ENCODE measurements around the gene PSMC4. TPM values are rescaled to one million over a fixed set of nuclear protein-coding genes. Genes with fewer than 3 reads are reported as not detected.

The PSMC4 gene
- total and polyA plus RNA-seq, 4 donors: 37.7 to 66.8 (median 57.1) TPM

DNA sequence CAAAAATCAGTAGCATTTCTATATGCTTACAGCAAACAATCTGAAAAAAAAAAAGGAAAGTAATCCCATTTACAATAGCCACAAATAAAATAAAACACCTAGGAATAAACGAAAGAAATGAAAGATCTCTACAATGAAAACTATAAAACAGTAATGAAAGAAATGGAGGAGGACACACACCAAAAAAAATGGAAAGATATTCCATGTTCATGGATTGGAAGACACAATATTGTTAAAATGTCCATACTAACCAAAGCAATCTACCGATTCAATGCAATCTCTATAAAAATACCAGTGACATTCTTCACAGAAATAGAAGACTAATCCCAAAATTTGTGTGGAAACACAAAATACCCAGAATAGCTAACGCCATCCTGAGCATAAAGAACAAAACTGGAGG lies 41.2 kb upstream of the PSMC4 start:
- Histone ChIP-seq H3K4me1 (ENCODE audit: control insufficient read depth in 1 of 2, insufficient read depth in 2 of 2, low read length in 2 of 2) (no peaks in the 10 kb centered on the region), H3K27ac (ENCODE audit: low read depth in 1 of 2, low read length in 2 of 2) (no peak overlapping the region), H3K36me3 (ENCODE audit: control insufficient read depth in 1 of 2, insufficient read depth in 2 of 2, low read length in 1 of 2) (no peaks in the 10 kb centered on the region), H3K27me3 (ENCODE audit: control insufficient read depth in 1 of 2, insufficient read depth in 2 of 2, low read length in 1 of 2) (no peaks in the 10 kb centered on the region), H3K9me3 (ENCODE audit: control insufficient read depth, low read length) (no peaks in the 10 kb centered on the region), H3K4me3 (ENCODE audit: low read length in 2 of 2) (no peak overlapping the region)
- ATAC-seq (ENCODE audit: low FRiP score) (no peak), DNase-seq (no peak)
- intact Hi-C loops (cut with DNase I): no loop called here
- 81 to 88% methylated on average over 3 of the region's 3 CpGs for WGBS, 2 donors

DNA sequence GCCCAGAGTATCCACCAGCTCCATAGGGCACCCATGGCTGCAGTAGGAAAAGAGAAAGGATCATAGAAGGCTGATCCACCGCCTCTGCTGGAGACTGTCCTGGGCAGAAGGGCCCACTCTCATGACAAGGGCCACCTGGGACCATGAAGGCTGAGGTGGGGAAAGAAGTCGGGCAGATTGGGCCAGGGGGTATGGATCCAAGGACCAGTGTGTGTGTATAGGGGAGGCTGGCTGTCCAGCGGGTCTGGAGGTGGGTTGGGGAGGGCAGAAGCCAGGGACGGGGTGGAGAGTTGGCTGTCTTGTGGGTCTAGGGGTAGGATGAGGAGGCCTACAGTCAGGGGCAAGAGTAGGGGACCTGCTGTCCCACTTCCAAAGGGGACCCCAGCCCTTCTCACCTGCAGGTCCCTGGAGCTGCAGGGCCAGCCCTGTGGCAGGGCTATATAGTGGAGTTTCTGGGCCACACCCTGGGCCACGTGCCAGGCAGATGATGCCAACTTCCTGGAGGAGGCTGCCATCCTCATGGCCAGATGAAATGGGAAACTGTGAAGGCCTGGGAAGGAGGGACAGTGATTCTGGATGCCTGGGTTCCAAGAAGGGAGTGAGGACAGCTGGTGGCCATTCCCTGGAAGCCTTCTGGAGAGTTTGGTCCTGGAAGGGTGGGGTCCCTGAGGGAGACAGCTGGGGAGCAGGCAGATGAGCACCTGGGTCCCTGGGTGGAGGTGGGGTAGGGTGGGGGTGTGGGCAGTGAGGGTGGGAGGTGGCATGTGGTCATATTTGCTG lies 36.2 kb upstream of the PSMC4 start, which contains the start of gene FCGBP:
TSS of gene FCGBP (minus strand) at position 51 of the 780 bp plus-strand sequence.
- no peak within 1 kb of the TSS for H3K27ac ChIP-seq (ENCODE audit: low read depth in 1 of 2, low read length in 2 of 2)
- WGBS, 2 donors: 69 to 73% methylated on average over 4 to 5 of the region's 5 CpGs
- ATAC-seq (ENCODE audit: low FRiP score) (no peak), DNase-seq (no peak)
- intact Hi-C loops (cut with DNase I): no loop called here
- no peaks in the 10 kb centered on the region for H3K4me1 ChIP-seq (ENCODE audit: control insufficient read depth in 1 of 2, insufficient read depth in 2 of 2, low read length in 2 of 2)
- no peak within 1 kb of the TSS for H3K4me3 ChIP-seq (ENCODE audit: low read length in 2 of 2)
- H3K36me3 ChIP-seq (ENCODE audit: control insufficient read depth in 1 of 2, insufficient read depth in 2 of 2, low read length in 1 of 2): no peaks in the 10 kb centered on the region
- no peaks in the 10 kb centered on the region for H3K9me3 ChIP-seq (ENCODE audit: control insufficient read depth, low read length)
- no peaks in the 10 kb centered on the region for H3K27me3 ChIP-seq (ENCODE audit: control insufficient read depth in 1 of 2, insufficient read depth in 2 of 2, low read length in 1 of 2)

DNA sequence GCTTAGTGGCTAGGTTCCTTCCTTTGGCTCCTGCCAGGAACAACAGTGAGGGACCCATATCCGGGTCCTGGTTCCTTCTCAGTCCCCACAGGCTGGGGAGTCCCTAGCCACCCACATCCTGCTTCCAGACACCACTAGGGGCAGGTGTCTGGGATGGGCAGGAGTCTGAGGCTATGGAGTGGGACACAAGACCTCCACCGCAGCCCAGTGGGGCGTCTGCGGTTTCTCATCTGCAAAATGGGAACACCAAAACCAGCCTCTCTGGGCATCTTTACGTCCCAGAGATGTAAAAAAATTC lies 35.7 kb upstream of the PSMC4 start:
- H3K4me3 ChIP-seq (ENCODE audit: low read length in 2 of 2): no peak overlapping the region
- WGBS, 2 donors: 80 to 81% methylated on average over 5 of the region's 5 CpGs
- no peak overlapping the region for H3K27ac ChIP-seq (ENCODE audit: low read depth in 1 of 2, low read length in 2 of 2)
- no peaks in the 10 kb centered on the region for H3K27me3 ChIP-seq (ENCODE audit: control insufficient read depth in 1 of 2, insufficient read depth in 2 of 2, low read length in 1 of 2)
- no peaks in the 10 kb centered on the region for H3K4me1 ChIP-seq (ENCODE audit: control insufficient read depth in 1 of 2, insufficient read depth in 2 of 2, low read length in 2 of 2)
- no peak for ATAC-seq (ENCODE audit: low FRiP score)
- intact Hi-C loops (cut with DNase I): no loop called here
- no peaks in the 10 kb centered on the region for H3K9me3 ChIP-seq (ENCODE audit: control insufficient read depth, low read length)
- DNase-seq: no peak
- no peaks in the 10 kb centered on the region for H3K36me3 ChIP-seq (ENCODE audit: control insufficient read depth in 1 of 2, insufficient read depth in 2 of 2, low read length in 1 of 2)

DNA sequence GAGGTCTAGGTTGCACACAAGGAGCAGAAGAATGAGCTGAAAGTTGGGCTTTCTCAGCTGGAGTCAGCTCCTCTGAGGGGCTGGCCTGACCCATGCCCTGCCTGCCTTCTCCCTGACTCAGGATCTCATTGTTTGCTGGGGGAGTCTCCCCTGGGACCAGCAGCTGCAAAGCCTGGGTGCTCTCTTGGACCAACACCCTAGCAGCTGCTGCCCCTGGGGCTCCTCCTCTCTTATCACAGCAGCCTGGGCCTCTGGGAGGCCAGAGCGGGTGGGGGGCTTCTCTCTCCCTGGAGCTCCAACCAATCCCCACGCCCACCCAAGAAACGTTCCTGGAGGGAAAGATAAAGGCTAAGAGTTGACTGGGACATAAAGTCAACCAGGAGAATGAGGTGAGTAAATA lies 34.9 kb upstream of the PSMC4 start:
- no peaks in the 10 kb centered on the region for H3K36me3 ChIP-seq (ENCODE audit: control insufficient read depth in 1 of 2, insufficient read depth in 2 of 2, low read length in 1 of 2)
- ATAC-seq (ENCODE audit: low FRiP score) (no peak), DNase-seq (no peak)
- intact Hi-C loops (cut with DNase I): no loop called here
- H3K27ac ChIP-seq (ENCODE audit: low read depth in 1 of 2, low read length in 2 of 2): no peak overlapping the region
- no peaks in the 10 kb centered on the region for H3K4me1 ChIP-seq (ENCODE audit: control insufficient read depth in 1 of 2, insufficient read depth in 2 of 2, low read length in 2 of 2)
- H3K4me3 ChIP-seq (ENCODE audit: low read length in 2 of 2): no peak overlapping the region
- 28% methylated on average over 3 of the region's 3 CpGs for WGBS, 2 donors
- H3K9me3 ChIP-seq (ENCODE audit: control insufficient read depth, low read length): no peaks in the 10 kb centered on the region
- H3K27me3 ChIP-seq (ENCODE audit: control insufficient read depth in 1 of 2, insufficient read depth in 2 of 2, low read length in 1 of 2): no peaks in the 10 kb centered on the region

DNA sequence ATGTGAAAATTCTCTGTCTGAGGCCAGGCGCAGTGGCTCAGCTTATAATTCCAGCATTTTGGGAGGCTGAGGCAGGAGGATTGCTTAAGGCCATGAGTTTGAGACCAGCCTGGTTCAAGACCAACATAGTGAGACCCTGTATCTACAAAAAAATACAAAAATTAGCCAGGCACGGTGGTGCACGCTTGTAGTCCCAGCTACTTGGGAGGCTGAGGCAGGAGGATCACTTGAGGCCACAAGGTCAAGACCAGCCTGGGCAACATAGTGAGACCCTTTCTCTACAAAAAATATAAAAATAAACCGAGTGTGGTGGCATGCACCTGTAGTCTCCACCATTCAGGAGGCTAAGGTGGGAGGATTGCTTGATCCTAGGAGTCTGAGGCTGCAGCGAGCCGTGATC lies 34.3 kb upstream of the PSMC4 start:
- intact Hi-C loops (cut with DNase I): no loop called here
- Histone ChIP-seq H3K4me3 (ENCODE audit: low read length in 2 of 2) (no peak overlapping the region), H3K4me1 (ENCODE audit: control insufficient read depth in 1 of 2, insufficient read depth in 2 of 2, low read length in 2 of 2) (no peaks in the 10 kb centered on the region), H3K36me3 (ENCODE audit: control insufficient read depth in 1 of 2, insufficient read depth in 2 of 2, low read length in 1 of 2) (no peaks in the 10 kb centered on the region), H3K27ac (ENCODE audit: low read depth in 1 of 2, low read length in 2 of 2) (no peak overlapping the region), H3K9me3 (ENCODE audit: control insufficient read depth, low read length) (no peaks in the 10 kb centered on the region), H3K27me3 (ENCODE audit: control insufficient read depth in 1 of 2, insufficient read depth in 2 of 2, low read length in 1 of 2) (no peaks in the 10 kb centered on the region)
- no peak for ATAC-seq (ENCODE audit: low FRiP score)
- 84 to 86% methylated on average over 6 of the region's 6 CpGs for WGBS, 2 donors
- no peak for DNase-seq

DNA sequence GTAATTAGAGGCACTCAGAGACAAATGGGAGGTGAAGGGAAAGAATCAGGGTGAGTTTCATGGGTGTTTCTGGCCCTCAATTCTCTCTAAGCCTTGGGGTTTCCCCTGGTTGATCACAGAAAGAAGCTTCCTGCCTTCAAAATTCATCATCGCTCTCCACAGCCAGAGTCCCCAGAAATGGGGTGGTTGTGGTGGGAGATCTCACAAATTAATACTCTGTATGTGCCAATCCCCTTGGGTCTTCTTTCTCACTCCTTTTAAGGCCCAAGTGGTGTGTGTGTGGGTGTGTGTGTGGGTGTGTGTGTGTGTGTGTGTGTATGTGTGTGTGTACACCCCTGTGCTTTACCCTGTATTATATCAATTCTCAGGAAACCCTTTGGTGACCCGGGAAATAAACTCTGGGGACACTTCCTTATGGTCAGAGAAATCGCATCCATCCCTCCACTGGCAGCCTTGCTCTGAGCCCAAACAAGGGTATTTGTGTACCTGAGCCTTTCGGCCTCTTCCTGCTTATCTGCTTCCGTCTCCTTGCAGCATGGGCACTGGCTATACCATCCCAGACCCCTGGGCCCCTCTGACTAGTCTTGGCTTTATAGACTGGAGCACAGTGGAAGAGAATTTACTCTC lies 33.8 kb upstream of the PSMC4 start:
- no peaks in the 10 kb centered on the region for H3K9me3 ChIP-seq (ENCODE audit: control insufficient read depth, low read length)
- no peaks in the 10 kb centered on the region for H3K27me3 ChIP-seq (ENCODE audit: control insufficient read depth in 1 of 2, insufficient read depth in 2 of 2, low read length in 1 of 2)
- ATAC-seq (ENCODE audit: low FRiP score) (no peak), DNase-seq (no peak)
- H3K4me3 ChIP-seq (ENCODE audit: low read length in 2 of 2): no peak overlapping the region
- 69 to 82% methylated on average over 5 of the region's 5 CpGs for WGBS, 2 donors
- no peak overlapping the region for H3K27ac ChIP-seq (ENCODE audit: low read depth in 1 of 2, low read length in 2 of 2)
- intact Hi-C loops (cut with DNase I): no loop called here
- H3K4me1 ChIP-seq (ENCODE audit: control insufficient read depth in 1 of 2, insufficient read depth in 2 of 2, low read length in 2 of 2): no peaks in the 10 kb centered on the region
- no peaks in the 10 kb centered on the region for H3K36me3 ChIP-seq (ENCODE audit: control insufficient read depth in 1 of 2, insufficient read depth in 2 of 2, low read length in 1 of 2)

DNA sequence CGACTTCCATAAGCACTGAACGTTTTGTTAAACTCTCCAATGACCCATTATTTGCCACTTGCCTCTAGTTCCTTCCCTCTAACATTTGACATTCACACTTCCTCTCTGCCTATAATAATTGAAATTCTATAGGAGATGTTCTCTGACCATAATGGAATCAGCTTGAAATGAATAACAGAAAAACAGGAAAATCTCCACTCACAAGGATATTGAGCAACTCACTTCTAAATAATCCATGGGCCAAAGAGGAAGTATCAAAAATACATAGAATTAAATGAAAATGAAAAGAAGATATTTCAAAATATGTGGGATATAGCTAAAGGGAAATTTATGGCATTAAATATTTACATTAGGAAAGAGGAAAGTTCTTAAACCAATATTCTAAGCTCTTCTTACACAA lies 33.2 kb upstream of the PSMC4 start:
- Histone ChIP-seq H3K4me3 (ENCODE audit: low read length in 2 of 2) (no peak overlapping the region), H3K27me3 (ENCODE audit: control insufficient read depth in 1 of 2, insufficient read depth in 2 of 2, low read length in 1 of 2) (no peaks in the 10 kb centered on the region), H3K27ac (ENCODE audit: low read depth in 1 of 2, low read length in 2 of 2) (no peak overlapping the region), H3K36me3 (ENCODE audit: control insufficient read depth in 1 of 2, insufficient read depth in 2 of 2, low read length in 1 of 2) (no peaks in the 10 kb centered on the region), H3K9me3 (ENCODE audit: control insufficient read depth, low read length) (no peaks in the 10 kb centered on the region), H3K4me1 (ENCODE audit: control insufficient read depth in 1 of 2, insufficient read depth in 2 of 2, low read length in 2 of 2) (no peaks in the 10 kb centered on the region)
- DNase-seq: no peak
- intact Hi-C loops (cut with DNase I): no loop called here
- ATAC-seq (ENCODE audit: low FRiP score): no peak
- 14 to 21% methylated on average over 2 of the region's 2 CpGs for WGBS, 2 donors

DNA sequence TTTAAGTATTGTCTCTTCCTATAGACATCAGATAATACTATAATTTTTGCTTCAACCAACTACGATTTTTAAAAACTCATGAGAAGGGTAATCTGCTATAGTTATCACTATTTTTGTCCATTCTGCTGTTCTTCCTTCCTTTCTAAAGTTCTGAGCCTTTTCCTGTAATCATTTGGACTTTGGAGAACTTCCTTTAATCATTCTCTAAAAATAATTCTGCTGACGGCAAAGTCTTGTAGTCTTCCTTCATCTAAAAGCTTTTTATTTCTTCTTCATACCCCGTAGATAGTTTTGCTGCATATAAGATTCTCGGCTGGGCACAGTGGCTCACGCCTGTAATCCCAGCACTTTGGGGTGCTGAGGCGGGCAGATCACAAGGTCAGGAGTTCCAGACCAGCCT lies 31.4 kb upstream of the PSMC4 start:
- Histone ChIP-seq H3K4me3 (ENCODE audit: low read length in 2 of 2) (no peak overlapping the region), H3K27ac (ENCODE audit: low read depth in 1 of 2, low read length in 2 of 2) (no peak overlapping the region), H3K27me3 (ENCODE audit: control insufficient read depth in 1 of 2, insufficient read depth in 2 of 2, low read length in 1 of 2) (no peaks in the 10 kb centered on the region), H3K36me3 (ENCODE audit: control insufficient read depth in 1 of 2, insufficient read depth in 2 of 2, low read length in 1 of 2) (no peaks in the 10 kb centered on the region), H3K9me3 (ENCODE audit: control insufficient read depth, low read length) (no peaks in the 10 kb centered on the region), H3K4me1 (ENCODE audit: control insufficient read depth in 1 of 2, insufficient read depth in 2 of 2, low read length in 2 of 2) (no peaks in the 10 kb centered on the region)
- 78% methylated on average over 6 of the region's 6 CpGs for WGBS, 2 donors
- ATAC-seq (ENCODE audit: low FRiP score): no peak
- no peak for DNase-seq
- intact Hi-C loops (cut with DNase I): no loop called here

DNA sequence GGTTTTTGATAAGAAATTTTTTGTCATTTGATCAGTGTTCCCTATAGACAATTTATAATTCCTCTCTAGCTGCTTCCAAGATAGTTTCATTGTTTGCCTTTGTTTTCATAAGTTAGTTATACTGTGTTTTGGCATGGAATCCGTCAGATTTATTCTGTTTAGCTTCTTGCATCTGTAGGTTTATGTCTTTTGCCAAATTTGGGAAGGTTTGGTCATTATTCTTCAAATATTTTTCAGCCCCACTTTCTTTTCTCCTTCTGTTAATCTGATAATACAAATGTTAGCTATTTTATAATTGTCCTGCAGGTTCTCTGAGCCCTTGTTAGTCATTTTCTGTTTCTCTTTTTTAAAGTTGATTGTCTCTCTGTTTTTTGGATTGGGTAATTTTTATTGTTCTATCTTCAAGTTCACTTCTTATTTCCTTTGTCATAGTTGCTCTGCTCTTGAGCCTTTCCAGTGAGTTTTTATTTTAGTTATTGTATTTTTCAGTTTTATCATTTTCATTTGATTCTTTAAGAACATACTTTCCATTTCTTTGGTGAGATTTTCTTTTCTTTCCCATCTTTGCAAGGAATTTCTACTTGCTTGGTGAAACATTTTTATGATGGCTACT lies 30.6 kb upstream of the PSMC4 start:
- no peaks in the 10 kb centered on the region for H3K4me1 ChIP-seq (ENCODE audit: control insufficient read depth in 1 of 2, insufficient read depth in 2 of 2, low read length in 2 of 2)
- ATAC-seq (ENCODE audit: low FRiP score) (no peak), DNase-seq (no peak)
- H3K27me3 ChIP-seq (ENCODE audit: control insufficient read depth in 1 of 2, insufficient read depth in 2 of 2, low read length in 1 of 2): no peaks in the 10 kb centered on the region
- WGBS, 2 donors: 29 to 50% methylated on average over 1 of the region's 1 CpG
- intact Hi-C loops (cut with DNase I): no loop called here
- no peaks in the 10 kb centered on the region for H3K36me3 ChIP-seq (ENCODE audit: control insufficient read depth in 1 of 2, insufficient read depth in 2 of 2, low read length in 1 of 2)
- no peaks in the 10 kb centered on the region for H3K9me3 ChIP-seq (ENCODE audit: control insufficient read depth, low read length)
- no peak overlapping the region for H3K4me3 ChIP-seq (ENCODE audit: low read length in 2 of 2)
- H3K27ac ChIP-seq (ENCODE audit: low read depth in 1 of 2, low read length in 2 of 2): no peak overlapping the region

Data from aorta (tissue), 5 donors.